GM21825 (cell line): ENCODE data around the gene OR6T1.

ENCODE experiments used
- ATAC-seq: cut with Tn5 transposase; IDR thresholded peaks from one replicate; pipeline ENCODE4 v1.9.1; 2021; ENCODE audit warnings: mild to moderate bottlenecking, moderate library complexity; ENCODE audit not compliant: unreplicated experiment

The OR6T1 gene

GRCh38 chr11:123943738-123944137 is at the start of gene OR6T1:
Gene OR6T1 (minus strand): TSS chr11:123943838. CDS start chr11:123943838, 0 bp downstream.
- no peak for ATAC-seq

GRCh38 chr11:123979311-123979710 is 35.7 kb upstream of the OR6T1 start:
- no peak for ATAC-seq

GRCh38 chr11:123977731-123978347 is 34.2 kb upstream of the OR6T1 start, which contains the start of gene OR10S1:
Gene OR10S1 (minus strand): TSS chr11:123977781. CDS start chr11:123977664, 117 bp downstream.
- ATAC-seq: no peak

GRCh38 chr11:123976770-123977560 is 33.3 kb upstream of the OR6T1 start:
- no peak for ATAC-seq

GRCh38 chr11:123973816-123974215 is 30.2 kb upstream of the OR6T1 start:
- no peak for ATAC-seq

GRCh38 chr11:123956752-123957151 is 13.1 kb upstream of the OR6T1 start:
- ATAC-seq: no peak

- no peak for ATAC-seq
Measured at GRCh38 chr11:123945132-123945531, 1.5 kb upstream of the OR6T1 start.

GRCh38 chr11:123942413-123942812 is 1.2 kb downstream of the OR6T1 start:
- no peak for ATAC-seq

- ATAC-seq: no peak
Measured at GRCh38 chr11:123939317-123939716, 4.3 kb downstream of the OR6T1 start, which contains the start of gene OR4D5. Gene OR4D5 (plus strand): TSS chr11:123939617. CDS start chr11:123939617, 0 bp downstream.

- no peak for ATAC-seq
Measured at GRCh38 chr11:123924027-123924426, 19.6 kb downstream of the OR6T1 start.

DNA sequence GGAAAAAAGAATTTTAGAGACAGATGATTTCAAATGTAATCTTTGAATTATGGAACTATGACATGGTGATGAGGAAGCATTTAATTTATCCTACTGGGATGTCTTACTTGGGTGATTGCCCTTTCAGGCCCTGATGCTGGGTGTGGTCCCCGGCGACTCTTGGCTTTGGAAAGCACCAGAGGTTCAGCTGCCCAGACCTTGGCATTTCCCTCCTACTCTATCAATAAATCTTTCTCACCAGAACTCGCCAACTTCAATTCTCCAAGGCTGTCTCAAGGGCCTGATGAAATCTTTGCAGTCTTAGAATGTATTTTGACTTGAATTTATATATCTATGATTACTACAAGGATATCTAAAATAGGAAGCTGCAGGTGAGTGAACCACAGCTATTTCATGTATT is 22.7 kb downstream of the OR6T1 start:
- no peak for ATAC-seq

GRCh38 chr11:123905826-123906225 is 37.8 kb downstream of the OR6T1 start:
- ATAC-seq: no peak

DNA sequence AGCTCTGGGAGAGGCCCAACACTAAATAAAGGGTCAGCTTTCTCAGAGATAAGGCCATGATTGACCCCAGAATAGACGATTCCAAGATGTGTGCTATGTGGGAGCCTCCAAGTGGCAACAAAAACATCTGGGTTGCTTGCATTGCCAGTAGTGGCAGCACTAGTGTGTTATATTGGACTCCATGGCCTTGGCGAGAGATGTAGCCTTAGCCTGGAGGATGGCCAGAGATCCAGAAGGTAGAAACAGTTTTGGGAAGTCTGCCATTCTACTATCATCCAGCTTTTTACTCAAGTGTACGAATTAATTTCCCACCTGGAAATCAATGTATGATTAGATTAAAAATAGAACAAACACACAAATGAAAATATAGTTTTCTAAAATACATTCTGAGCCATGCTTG is 38.7 kb downstream of the OR6T1 start:
- no peak for ATAC-seq

- peak; percentile 67 for ATAC-seq
Measured at GRCh38 chr11:123903932-123904331, 39.7 kb downstream of the OR6T1 start.

DNA sequence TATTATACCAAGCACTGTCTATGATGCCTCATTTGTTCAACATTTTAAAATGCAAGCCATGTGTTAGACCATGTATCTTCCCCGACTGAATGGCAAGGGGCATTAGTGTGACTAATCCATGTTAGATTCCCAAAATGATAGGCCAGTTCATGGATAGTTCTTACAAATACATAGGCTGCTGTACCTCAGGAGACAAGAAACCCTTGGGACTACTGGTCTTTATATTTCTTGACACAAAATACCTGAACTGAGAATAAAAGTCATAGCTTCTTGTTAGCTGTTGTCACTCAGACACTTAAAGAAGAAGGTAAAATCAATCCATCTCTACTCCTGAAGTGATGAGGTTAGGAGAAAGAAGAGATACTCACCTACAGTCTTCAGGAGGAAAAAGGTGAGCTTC is 41.8 kb downstream of the OR6T1 start, which contains the start of gene OR8D4:
TSS of gene OR8D4 (plus strand) at position 301 of the 400 bp plus-strand sequence. CDS start 4,265 bp downstream, outside the sequence.
- ATAC-seq: no peak

DNA sequence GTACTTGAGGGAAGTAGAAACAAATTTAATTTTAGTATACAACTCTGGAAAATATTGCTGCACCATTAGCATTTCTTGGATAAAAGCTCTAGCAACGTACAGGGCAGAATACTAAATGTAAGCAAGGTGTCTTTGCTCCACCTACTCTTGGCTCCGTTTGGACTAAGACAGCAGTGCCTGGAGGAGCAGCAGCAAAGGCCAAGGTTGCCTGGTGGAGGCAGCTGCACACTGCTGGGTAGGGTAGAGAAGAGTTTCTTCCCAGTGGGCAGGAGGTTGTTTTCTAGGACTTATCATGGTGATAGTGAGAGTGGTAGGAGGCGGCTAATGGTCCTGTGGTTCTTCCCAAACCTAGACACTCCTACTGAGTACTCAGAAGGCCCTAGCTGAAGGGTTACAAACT is 43.8 kb downstream of the OR6T1 start:
- ATAC-seq: no peak
